Measurements from ENCODE around the gene CDH22. TPM values are rescaled to one million over a fixed set of nuclear protein-coding genes. Genes with fewer than 3 reads are reported as not detected.

The CDH22 gene
- total and polyA plus RNA-seq, 10 of the 15 experiments (the other 5 are each of a cell fraction or from before 2014, with no cell fraction given): not detected

GRCh38 chr20:46173652-46174468, 134.4 kb downstream of the CDH22 start:
- Histone ChIP-seq H2AFZ (ENCODE audit: control insufficient read depth, low read depth, low read length) (no peak overlapping the region), H3K4me2 (ENCODE audit: control insufficient read depth, insufficient read depth) (no peak overlapping the region), H3K27me3 (replicated peaks in 1 of 2; ENCODE audit: control insufficient read depth in 2 of 2, insufficient read depth in 2 of 2, low read length in 1 of 2) (peaks cover 5 to 14% of the 10 kb centered on the region in 2 experiments; a peak in 3 of 4 replicates), H3K27ac (ENCODE audit: control insufficient read depth, insufficient read depth) (no peak overlapping the region), H4K20me1 (ENCODE audit: control insufficient read depth, insufficient read depth) (no peaks in the 10 kb centered on the region; the same call in 1 of the 2 replicates), H3K79me2 (ENCODE audit: control insufficient read depth, insufficient read depth, low read length) (no peaks in the 10 kb centered on the region), H3K4me1 (ENCODE audit: control insufficient read depth, insufficient read depth, low read length) (no peaks in the 10 kb centered on the region), H3K9ac (ENCODE audit: control insufficient read depth, insufficient read depth, low read length) (no peak overlapping the region), H3K36me3 (ENCODE audit: control insufficient read depth in 2 of 2, insufficient read depth in 2 of 2, low read length in 1 of 2) (no peaks in the 10 kb centered on the region; a peak in 1 of 4 replicates), H3K9me3 (replicated peaks; ENCODE audit: control insufficient read depth, insufficient read depth, low read length) (no peaks in the 10 kb centered on the region), H3K4me3 (no peak overlapping the region)
- ATAC-seq (no peak), FAIRE-seq (no peak), DNase-seq (ENCODE audit: low read depth, low spot score) (no peak)
- POLR2A ChIA-PET: no interaction called here
- in situ Hi-C loops (cut with MboI) (no loop called here), intact Hi-C loops (cut with micrococcal nuclease; ENCODE audit: unreplicated experiment) (loop anchor here (1.0 to 2.0 kb wide), 3 partner anchors 42 to 159 kb away; no protein-coding TSS in a partner anchor)
- 25% methylated on average over 22 of the region's 25 CpGs for WGBS (ENCODE audit: insufficient coverage, insufficient replicate concordance, low lambda C conversion rate, missing lambda C conversion rate)
- no TSS peak for BruUV-seq (replicated peaks)
- RAD21 ChIA-PET (ENCODE audit: unreplicated experiment): interaction anchor here (0.8 to 1.7 kb wide), 3 partner anchors 12 to 151 kb away, joined by 3 to 5 read pairs (median 3); no protein-coding TSS in a partner anchor
- CTCF ChIA-PET: interaction anchor here (0.6 to 2.2 kb wide), 11 partner anchors 12 to 150 kb away, joined by 3 to 9 read pairs (median 4); no protein-coding TSS in a partner anchor
- SMC1A ChIA-PET (ENCODE audit: uncharacterized antibody, unreplicated experiment): interaction anchor here (1.1 to 2.2 kb wide), 3 partner anchors 16 to 151 kb away, joined by 3 to 11 read pairs (median 6); no protein-coding TSS in a partner anchor
- TF ChIP-seq E2F8 (IDR thresholded peaks at IDR 0.05; ENCODE audit: low read depth, partially characterized antibody): no peak
- TF ChIP-seq RCOR1 (conservative IDR thresholded peaks at IDR 0.05; ENCODE audit: low read depth, low read length): no peak
- TF ChIP-seq ETV6 (conservative IDR thresholded peaks at IDR 0.05 in 1 of 2, IDR thresholded peaks at IDR 0.05 in 1 of 2; ENCODE audit: borderline replicate concordance in 1 of 2, low read depth in 1 of 2): no peak
- TF ChIP-seq POLR2AphosphoS2 (IDR thresholded peaks at IDR 0.05; ENCODE audit: low read depth, low read length): no peak
- no peak for TF ChIP-seq FOXM1 (IDR thresholded peaks at IDR 0.05; ENCODE audit: low read depth, low read length)
- no peak for TF ChIP-seq CBX5 (IDR thresholded peaks at IDR 0.05; ENCODE audit: low read depth)
- no peak for TF ChIP-seq TCF3 (IDR thresholded peaks at IDR 0.05; ENCODE audit: borderline replicate concordance, insufficient read depth, low read depth, low read length)
- no peak for TF ChIP-seq E2F4 (IDR thresholded peaks at IDR 0.05; ENCODE audit: low read depth, low read length)
- no peak for TF ChIP-seq ZBED1 (IDR thresholded peaks at IDR 0.05; ENCODE audit: borderline replicate concordance)
- TF ChIP-seq GABPA (IDR thresholded peaks at IDR 0.05; ENCODE audit: low read depth): no peak
- no peak for TF ChIP-seq KAT2A (conservative IDR thresholded peaks at IDR 0.05; ENCODE audit: control insufficient read depth, low read depth, low read length)
- TF ChIP-seq MEF2A (IDR thresholded peaks at IDR 0.05; ENCODE audit: insufficient read depth, low read depth, low read length): no peak
- TF ChIP-seq ATF2 (IDR thresholded peaks at IDR 0.05; ENCODE audit: low read length): no peak
- TF ChIP-seq E4F1 (IDR thresholded peaks at IDR 0.05; ENCODE audit: borderline replicate concordance, partially characterized antibody): no peak
- no peak for TF ChIP-seq POLR2A (IDR thresholded peaks at IDR 0.05; ENCODE audit: low read depth, low read length)

Data from GM12878 (cell line).